ENCODE results near the gene RSBN1.
"Not testable (repeated sequence)": the region's sequence is repeated elsewhere in the genome, so short reads cannot be mapped to it uniquely, and the experiment has no call there.

Gene RSBN1

GRCh38 chr1:113811888-113812660 is at the start of gene RSBN1:
RSBN1 (minus strand) TSS chr1:113812476; CDS start chr1:113812412, 64 bp downstream.
- DNase-seq (ENCODE audit: low spot score) = peak; percentile 99

DNA sequence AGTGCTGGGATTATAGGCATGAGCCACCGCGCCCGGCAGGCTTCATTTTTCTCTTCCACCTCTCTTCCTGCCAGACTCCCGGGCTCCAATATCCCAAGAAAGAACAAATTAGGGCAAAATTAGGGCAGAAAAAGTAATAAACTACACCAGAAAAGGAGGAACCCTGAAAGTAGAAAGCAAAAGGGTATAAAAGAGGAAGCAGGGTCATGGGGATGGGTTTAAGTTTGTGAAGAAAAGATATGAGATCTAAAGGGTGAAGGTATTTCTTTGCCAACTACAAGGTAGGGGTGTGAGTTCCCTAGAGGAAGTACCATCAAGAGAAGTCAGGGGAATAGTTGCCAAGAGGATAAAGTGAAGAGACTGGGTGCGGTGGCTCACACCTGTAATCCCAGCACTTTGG is 49.4 kb upstream of the RSBN1 start:
- no peak for DNase-seq (ENCODE audit: low spot score)

DNA sequence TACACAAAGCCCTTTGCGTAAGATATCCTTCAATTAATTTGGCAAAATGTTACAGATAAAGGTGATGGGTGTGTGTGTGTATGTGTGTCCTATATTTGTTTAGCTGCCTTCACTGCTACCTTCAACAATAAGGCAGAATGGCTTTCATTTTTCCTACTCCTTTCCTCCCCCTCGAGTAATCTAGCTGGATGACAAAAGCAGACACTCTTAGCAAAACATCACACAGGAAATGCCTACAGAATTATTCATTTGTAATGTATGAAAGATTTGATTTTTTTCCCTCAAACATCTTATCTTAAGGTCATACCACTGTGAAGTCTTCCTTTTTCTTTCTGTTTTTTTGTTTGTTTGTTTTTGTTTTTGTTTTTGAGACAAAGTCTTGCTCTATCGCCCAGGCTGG is 48.6 kb upstream of the RSBN1 start:
- no peak for DNase-seq (ENCODE audit: low spot score)

DNA sequence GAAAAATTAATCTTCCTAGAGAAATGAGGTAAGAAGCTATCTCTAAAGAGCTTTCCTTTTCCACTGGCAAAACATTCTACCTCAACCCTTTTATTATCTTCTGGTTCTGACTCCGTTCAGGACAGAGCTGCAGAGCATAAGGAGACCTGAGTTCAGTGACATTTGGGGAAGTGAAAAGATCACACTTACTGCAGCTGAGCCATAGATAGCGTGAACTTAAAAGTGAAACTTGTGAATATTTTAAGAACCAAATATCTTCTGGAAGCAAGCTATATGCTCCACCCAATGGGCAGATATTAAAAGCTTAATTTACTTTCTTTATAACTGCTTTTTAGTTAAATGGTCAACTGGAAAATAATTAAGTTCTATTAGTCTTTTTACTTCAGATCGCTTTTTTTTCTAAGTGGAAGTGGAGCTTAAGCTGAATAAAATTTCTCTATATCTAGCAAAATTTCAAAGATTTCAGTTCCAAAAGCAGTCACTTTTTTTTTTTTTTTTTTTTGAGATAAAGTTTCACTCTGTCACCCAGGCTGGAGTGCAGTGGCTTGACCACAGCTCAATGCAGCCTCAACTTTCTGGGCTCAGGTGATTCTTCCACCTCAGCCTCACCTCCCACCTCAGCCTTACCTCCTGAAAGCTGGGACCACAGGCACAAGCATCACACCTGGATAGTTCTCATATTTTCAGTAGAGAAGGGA is 47.4 kb upstream of the RSBN1 start:
- no peak for DNase-seq (ENCODE audit: low spot score)

DNA sequence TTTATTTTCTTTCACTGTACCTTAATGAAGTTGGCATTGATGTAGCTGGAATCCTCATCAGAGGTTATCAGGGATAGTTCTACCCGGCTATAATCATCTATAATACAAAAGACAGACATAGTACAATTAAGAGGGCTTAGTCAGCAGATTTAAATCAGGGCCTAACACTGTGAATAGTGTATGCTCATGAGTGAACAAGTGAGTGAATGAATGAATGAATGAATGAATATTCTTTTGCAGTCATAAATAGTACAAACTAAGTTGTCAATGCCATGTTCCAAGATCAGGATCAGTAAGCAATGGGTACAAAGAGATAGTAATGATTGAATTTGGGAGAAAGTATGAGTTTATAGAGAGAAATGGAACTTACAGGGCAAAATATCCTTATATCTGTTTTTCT is 46.7 kb upstream of the RSBN1 start:
- no peak for DNase-seq (ENCODE audit: low spot score)

- DNase-seq (ENCODE audit: low spot score) = no peak
Measured at GRCh38 chr1:113858418-113858817, 46.1 kb upstream of the RSBN1 start.

GRCh38 chr1:113857776-113858175 is 45.5 kb upstream of the RSBN1 start:
- no peak for DNase-seq (ENCODE audit: low spot score)

DNA sequence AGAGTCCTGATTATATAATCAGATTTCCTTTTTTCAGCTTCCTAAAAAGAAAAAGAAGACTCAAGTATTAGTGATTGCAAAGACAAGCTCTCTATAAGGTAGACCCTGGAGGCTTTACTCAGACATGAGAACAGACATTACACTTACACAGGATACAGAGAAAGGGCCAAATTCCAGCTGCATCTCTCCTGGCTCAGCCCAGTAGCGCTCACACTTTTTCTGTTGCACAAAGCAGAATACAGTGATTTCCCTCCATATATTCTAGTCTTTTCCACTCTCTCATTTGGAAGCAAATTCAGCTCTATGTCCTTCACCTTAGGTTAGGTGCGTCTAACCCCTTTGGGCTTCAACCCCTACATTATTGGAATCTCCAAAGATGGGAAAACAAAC is 44.1 kb upstream of the RSBN1 start:
- no peak for DNase-seq (ENCODE audit: low spot score)

- no peak for DNase-seq (ENCODE audit: low spot score)
Measured at GRCh38 chr1:113855630-113856400, 43.5 kb upstream of the RSBN1 start.

GRCh38 chr1:113854234-113854633 is 42.0 kb upstream of the RSBN1 start:
- DNase-seq (ENCODE audit: low spot score) = no peak

GRCh38 chr1:113852694-113853093 is 40.4 kb upstream of the RSBN1 start:
- DNase-seq (ENCODE audit: low spot score) = not testable (repeated sequence)

DNA sequence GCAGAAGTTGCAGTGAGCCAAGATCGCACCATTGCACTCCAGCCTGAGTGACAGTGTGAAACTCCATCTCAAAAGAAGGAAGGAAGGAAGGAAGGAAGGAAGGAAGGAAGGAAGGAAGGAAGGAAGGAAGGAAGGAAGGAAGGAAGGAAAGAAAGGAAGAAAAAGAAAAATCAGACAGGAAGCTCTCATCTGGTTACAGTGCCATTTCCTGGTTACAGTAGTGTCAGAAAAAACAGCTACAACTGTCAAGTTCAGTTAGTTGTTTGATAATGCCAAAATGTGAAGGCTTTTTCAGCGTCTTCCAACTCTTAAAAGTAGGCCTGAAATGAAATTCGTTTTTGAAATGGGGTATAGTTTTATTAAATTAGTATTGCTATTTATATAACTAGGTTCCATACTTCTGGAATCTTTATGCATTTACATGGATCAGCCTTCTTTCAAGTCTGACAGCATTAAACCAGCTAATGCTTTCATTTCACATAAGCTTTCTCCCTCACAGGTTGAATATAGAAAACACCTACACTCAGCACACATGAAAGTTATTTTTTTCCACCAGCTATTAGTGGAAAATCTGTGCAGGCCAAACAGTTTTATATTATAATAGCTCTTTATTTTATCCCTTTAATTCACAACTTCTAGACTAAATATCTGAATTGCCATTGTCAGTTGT is 38.0 kb upstream of the RSBN1 start:
- DNase-seq (ENCODE audit: low spot score) = no peak

DNA sequence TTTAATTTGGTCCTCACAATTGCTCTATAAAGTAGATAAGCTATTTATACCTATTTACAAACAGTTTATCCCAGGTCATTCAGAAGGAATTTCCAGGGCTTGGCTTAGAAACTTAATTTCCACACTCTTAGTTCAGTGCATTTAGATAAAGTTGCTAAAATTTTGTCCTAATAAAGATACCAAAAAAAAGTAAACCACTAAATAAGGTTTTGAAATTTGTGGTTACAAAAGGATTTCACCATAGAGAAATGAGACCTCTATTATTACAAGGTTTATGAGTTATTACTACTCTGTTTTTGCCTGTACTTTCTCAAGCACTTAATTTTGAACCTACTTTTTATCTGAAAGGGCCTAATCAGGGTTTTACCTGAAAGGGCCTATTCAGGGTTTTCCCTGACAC is 36.8 kb upstream of the RSBN1 start:
- DNase-seq (ENCODE audit: low spot score) = no peak

DNA sequence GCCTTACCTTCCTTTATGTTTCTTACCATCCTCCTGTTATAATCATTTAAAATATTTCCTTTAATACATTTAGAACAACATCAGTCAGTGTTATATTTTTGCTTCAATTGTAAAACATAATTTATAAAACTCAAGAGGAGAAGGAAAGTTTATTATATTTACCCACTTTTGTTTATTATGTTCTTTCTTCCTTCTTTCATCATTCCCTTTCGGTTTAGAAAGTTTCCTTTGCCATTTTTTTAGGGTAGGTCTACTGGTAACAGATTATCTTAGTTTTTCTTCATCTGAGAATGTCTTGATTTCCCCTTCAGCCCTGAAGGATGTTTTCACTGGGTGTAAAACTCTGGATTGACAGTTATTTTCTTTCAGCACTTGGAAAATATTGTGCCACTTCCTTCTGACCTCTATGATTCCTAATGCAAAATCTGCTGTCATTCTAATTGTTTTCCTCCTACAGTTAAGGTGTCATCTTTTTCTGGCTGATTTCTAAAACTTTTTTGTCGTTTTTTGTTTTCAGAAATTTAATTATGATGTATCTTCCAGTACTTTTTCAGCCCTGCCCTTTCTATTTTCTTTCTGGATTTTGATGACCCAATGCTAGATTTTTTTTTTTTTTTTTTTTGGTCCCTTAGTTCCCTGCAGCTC is 34.2 kb upstream of the RSBN1 start:
- DNase-seq (ENCODE audit: low spot score) = no peak

DNA sequence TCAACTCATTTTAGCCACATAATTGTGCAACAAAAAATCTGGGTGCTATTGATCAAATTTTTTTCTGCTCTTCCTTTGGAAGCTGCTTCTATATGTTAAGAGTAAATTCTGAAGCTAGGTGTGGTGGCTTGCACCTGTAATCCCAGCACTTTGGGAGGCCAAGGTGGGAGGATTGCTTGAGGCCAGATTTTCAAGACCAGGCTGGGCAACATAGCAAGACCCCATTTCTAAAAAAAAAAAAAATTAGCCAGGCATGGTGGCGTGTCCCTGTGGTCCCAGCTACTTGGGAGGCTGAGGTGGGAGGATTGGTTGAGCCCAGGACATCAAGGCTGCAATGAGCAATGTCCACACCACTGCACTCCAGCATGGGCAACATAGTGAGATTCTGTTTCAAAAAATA is 24.3 kb upstream of the RSBN1 start:
- DNase-seq (ENCODE audit: low spot score) = no peak

DNA sequence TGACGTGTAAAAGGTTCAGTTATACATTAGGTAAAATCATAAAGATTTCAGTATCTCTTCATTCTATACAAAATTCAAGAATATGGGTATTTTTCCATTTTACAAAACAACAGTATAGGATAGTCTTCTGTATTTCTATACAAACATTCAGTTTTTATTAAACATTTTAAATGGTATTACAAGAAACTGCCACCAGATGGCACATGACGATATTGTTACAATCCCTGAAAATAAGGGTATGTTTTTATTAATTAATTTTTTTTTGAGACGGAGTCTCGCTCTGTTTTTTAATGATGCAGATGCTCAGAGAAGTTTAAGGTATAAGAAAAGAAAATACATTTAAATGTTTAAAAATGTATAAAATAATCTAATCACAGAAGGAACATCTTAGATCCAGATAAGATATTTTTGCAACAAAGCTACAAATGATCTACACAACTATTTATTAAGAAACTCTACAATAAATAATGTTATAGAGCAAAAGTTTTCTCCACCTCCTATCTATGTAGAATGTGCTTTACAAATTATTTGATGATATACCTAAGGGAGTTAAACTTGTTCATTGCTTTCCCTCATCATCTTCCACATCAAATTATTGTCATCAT is 23.5 kb upstream of the RSBN1 start:
- DNase-seq (ENCODE audit: low spot score) = peak; percentile 69

- DNase-seq (ENCODE audit: low spot score) = no peak
Measured at GRCh38 chr1:113834716-113835115, 22.4 kb upstream of the RSBN1 start.

DNA sequence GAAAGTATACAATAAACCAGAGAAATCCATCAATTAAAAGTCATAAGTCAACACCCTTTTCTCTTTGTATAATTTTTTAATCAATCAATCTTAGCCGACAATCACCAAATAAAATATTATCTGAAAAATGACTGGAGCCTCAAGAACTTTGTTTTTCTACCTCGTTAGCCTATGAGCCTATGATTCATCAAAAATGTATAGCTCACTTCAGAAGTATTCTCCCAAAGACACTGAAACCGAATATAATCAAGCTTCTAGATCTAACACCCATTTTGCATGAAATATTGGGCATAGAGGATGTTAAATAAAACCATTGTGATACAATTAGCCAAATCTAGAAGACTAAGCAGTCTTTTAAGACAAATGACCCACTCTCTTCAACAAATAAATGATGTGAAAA is 17.8 kb upstream of the RSBN1 start:
- no peak for DNase-seq (ENCODE audit: low spot score)

- no peak for DNase-seq (ENCODE audit: low spot score)
Measured at GRCh38 chr1:113821916-113822315, 9.6 kb upstream of the RSBN1 start.

DNA sequence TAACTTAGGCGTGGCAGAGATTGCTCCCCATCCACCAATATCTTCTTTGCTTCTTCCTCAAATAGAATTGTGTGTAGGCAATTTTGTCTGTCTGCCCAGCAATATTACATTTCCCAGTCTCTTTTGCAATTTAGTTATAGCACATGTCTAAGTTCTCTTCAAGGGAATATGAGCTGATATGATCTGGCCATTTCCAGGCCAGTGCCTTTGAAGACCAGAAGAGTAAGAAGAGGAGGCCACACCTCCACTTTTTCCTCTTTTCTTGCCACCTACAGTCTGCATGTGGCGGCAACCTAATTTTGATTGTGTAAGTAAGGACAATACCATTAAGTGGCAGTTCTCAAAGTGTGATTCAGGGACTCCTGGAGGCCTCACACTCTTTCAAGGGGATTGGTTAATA is 6.3 kb upstream of the RSBN1 start:
- no peak for DNase-seq (ENCODE audit: low spot score)

- no peak for DNase-seq (ENCODE audit: low spot score)
Measured at GRCh38 chr1:113813218-113813617, 942 bp upstream of the RSBN1 start.

Data from CD4-positive, alpha-beta T cell treated with Interleukin-15 for 4 hours (primary cell).